Fibroblast of lung (primary cell): Measurements from ENCODE around the gene CCDC27.

Experiments
- EZH2 ChIP-seq: IDR thresholded peaks from 2 replicates; pipeline ENCODE4 v1.5.1; 2012; ENCODE audit warnings: low read length, control low read depth, mild to moderate bottlenecking; ENCODE audit errors: missing control alignments
- TF ChIP-seq, protein P1 (sequence below), 2 donors: IDR thresholded peaks in 1 of 2; conservative IDR thresholded peaks in 1 of 2; 1 replicate in 1 of 2; 2 replicates in 1 of 2; pipeline ENCODE4 v1.5.1; 2011 to 2012; ENCODE audit warnings: low read length in 2 of 2, control low read depth in 1 of 2, inconsistent platforms in 1 of 2, low read depth in 1 of 2, mild to moderate bottlenecking in 1 of 2

DNA sequence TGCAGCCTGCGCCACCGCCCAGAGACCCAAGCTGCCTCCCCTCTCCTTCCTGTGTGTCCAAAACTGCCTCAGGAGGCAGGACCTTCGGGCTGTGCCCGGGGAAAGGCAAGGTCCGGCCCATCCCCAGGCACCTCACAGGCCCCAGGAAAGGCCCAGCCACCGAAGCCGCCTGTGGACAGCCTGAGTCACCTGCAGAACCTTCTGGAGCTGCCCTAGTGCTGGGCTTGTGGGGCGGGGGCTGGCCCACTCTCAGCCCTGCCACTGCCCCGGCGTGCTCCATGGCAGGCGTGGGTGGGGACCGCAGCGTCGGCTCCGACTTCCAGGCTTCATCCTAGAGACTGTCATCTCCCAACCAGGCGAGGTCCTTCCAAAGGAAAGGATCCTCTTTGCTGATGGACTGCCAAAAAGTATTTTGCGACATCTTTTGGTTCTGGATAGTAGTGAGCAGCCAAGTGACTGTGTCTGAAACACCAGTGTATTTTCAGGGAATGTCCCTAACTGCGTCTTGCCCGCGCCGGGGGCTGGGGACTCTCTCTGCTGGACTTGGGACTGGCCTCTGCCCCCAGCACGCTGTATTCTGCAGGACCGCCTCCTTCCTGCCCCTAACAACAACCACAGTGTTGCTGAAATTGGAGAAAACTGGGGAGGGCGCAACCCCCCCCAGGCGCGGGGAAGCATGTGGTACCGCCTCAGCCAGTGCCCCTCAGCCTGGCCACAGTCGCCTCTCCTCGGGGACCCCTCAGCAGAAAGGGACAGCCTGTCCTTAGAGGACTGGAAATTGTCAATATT, 19.0 kb upstream of the CCDC27 start:
- TF ChIP-seq, protein P1, sequence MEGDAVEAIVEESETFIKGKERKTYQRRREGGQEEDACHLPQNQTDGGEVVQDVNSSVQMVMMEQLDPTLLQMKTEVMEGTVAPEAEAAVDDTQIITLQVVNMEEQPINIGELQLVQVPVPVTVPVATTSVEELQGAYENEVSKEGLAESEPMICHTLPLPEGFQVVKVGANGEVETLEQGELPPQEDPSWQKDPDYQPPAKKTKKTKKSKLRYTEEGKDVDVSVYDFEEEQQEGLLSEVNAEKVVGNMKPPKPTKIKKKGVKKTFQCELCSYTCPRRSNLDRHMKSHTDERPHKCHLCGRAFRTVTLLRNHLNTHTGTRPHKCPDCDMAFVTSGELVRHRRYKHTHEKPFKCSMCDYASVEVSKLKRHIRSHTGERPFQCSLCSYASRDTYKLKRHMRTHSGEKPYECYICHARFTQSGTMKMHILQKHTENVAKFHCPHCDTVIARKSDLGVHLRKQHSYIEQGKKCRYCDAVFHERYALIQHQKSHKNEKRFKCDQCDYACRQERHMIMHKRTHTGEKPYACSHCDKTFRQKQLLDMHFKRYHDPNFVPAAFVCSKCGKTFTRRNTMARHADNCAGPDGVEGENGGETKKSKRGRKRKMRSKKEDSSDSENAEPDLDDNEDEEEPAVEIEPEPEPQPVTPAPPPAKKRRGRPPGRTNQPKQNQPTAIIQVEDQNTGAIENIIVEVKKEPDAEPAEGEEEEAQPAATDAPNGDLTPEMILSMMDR (conservative IDR thresholded peaks at IDR 0.05 in 1 of 2, IDR thresholded peaks at IDR 0.05 in 1 of 2; ENCODE audit: low read depth in 1 of 2, low read length in 2 of 2), result no peak
- TF ChIP-seq EZH2, result no peak
